ENCODE results near the gene SDK1.

DNA sequence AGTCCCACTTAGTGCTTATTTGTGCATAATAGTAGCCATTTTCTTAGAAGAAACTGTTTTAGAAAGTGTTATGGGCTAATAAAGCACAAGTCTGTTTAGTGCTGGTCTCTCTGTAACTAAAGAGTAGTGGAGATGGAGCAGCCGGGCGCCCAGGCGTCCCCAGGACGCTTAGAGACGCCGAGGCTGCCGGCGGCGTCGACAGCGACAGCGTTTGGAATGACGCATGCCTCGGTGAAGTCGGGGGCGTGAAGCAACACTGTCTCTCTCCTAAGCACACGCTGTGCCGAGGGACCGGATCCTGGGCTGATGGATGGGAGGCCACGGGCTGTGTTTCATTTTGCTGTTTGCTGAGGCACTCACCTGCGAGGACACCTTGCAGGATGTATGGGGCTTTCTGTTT lies 792.4 kb downstream of the SDK1 start:
- TF ChIP-seq CTCF (IDR thresholded peaks at IDR 0.05) = no peak
- TF ChIP-seq POLR2A (IDR thresholded peaks at IDR 0.05) = no peak
- no peak for TF ChIP-seq POLR2AphosphoS5 (IDR thresholded peaks at IDR 0.05)
